GM19025 (cell line): ENCODE measurements around the gene GALR2.
A peak's percentile ranks its signal among the peaks of the same experiment; 100 is the strongest.

ENCODE experiments used
- ATAC-seq: cut with Tn5 transposase; IDR thresholded peaks from one replicate; pipeline ENCODE4 v1.9.1; 2021; ENCODE audit warnings: mild to moderate bottlenecking, low read depth, moderate library complexity; ENCODE audit not compliant: unreplicated experiment

Gene GALR2

DNA sequence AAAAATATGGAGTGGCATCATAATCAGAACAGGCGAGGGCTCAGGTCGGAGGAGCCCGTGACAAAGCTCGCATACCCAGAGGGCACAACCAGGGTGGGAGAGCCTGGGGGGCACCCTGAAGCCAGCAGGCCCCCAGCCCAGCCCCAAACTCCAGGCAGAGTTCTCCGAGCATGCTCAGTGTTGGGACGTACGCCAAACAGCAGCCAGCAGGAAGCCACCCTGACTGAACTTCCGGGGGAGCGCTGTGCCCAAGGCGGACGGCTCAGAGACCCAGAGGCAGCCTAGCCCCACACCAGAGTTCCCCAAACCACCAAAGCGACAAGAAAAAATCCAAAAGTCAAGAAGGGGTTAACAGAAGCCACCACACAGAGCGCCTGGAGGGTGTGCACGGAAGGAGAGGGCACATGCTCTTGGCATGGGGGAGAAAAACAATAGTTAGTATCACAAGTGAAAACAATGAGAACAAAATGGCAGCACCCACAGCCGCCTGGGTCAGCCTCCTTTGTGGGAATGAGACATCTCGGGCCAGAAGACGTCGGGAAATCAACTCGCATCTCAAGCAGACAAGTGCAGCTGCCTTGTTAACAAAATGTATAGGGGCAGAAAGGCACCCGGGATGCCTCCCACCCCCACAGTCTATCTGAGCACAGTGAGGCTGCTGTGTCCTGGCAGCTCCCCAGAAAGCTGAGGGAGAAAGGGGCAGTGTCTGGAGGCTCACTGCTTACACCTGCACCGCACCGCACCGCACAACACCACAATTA is 17.1 kb downstream of the GALR2 start:
- ATAC-seq, result no peak

GRCh38 chr17:76092526-76093413 is 18.2 kb downstream of the GALR2 start:
- ATAC-seq, result no peak

- ATAC-seq, result no peak
Measured at GRCh38 chr17:76094046-76094445, 19.5 kb downstream of the GALR2 start.

DNA sequence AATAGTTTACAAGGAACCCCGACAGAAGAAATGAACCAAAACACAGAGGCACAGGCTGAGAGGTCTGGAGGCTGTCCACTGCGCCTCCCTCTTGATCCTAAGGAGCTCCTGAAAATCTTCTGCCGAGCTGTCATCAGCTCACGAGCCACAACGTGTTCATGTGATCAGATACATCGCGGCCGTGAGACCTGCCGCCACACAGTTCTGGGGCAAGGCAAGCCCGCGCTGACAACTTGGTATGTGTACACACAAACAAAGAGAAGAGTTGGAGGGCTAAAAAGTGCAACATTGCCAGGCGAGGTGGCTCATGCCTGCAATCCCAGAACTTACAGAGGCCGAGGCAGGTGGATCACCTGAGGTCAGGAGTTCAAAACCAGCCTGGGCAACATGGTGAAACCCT is 21.4 kb downstream of the GALR2 start:
- no peak for ATAC-seq

DNA sequence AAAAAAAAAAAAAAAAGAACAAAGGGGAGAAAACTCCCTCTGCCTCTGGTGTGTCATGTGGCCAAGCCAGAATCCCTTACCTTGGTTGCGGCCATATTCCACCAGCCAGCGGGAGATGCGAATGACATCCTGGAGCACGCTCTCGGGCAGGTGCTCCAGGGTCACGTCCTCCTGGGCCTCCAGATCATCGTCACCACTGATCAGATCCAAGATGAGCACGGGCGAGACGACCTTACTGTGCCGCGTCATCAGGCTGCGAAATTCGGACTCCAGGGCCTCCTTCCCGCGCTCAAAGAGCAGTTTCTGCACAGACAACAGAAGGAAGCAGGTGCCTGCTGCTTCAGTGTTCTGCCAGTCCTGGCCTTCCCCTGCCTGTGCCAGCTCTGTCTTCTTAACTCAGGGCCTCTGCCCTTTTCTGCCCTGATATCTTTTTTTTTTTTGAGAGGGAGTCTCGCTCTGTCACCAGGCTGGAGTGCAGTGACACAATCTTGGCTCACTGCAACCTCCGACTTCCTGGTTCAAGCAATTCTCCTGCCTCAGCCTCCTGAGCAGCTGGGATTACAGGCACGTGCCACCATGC is 23.2 kb downstream of the GALR2 start:
- no peak for ATAC-seq

DNA sequence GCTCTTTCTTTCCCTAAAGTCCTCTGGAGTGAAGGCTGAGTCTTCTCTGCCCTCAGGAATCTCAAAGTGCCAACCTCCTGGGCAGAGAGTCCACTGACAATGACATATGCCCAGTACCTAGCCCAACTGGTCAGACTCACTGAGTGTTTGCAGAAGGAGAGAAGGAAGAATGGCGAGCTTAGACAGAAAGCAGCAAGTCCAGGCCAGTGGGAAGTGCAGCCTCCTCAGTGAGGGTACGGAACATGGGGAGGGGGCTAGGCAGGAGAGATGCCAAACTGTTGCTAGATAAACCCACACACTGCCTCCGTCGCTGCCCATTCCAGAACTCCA is 28.3 kb downstream of the GALR2 start:
- no peak for ATAC-seq

- peak; percentile 77 for ATAC-seq
Measured at GRCh38 chr17:76103274-76104139, 28.9 kb downstream of the GALR2 start, which contains the start of gene EXOC7. Gene EXOC7, minus strand, starts transcription at chr17:76103787. Its CDS starts 95 bp downstream, at chr17:76103692.

DNA sequence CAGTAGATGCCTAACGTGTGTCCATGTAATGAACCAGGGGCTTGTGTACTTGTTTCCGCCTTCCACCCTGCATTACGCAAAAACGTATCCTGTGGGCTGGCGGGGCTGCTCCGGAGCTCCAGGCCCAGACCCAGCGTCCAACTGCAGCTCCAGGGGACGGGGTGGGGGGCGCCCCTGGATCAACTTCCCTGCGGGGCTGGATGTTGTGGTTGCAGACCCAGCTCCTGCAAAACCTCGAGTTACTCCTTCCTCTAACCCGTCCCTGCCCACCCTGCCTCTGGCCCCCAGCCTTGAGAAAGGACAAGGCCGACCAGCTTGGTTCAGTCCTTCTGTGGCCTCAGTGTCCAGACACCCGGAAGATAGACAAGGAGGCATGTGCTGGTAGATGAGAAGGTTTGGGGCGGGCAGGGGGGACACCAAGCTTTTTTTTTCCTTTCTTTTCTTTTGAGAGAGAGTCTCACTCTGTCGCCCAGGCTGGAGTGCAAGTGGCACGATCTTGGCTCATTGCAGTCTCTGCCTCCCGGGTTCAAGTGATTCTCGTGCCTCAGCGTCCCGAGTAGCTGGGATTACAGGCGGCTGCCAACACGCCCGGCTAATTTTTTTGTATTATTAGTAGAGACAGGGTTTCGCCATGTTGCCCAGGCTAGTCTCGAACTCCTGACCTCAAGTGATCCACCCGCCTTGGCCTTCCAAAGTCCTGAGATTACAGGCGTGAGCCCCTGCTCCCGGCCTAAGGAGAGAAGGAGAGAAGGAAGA is 29.7 kb downstream of the GALR2 start:
- no peak for ATAC-seq

DNA sequence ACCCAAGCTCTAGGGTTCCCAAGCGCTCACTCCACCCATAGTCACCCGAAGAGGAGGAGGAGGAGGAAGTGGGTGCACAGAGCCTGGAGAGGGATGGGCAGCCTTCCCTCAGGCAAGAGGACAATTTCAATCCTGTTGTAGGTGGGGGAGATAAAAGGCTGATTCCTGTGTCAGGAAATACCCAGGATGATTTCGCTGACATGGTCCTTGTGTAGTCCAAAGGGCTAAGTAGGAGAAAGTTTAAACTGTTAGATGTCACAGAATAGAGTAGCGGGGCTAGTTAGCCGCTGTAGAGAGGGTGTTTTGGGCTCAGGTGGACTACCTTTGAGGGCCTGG is 30.3 kb downstream of the GALR2 start:
- ATAC-seq, result no peak

- no peak for ATAC-seq
Measured at GRCh38 chr17:76106703-76107102, 32.1 kb downstream of the GALR2 start.

- ATAC-seq, result no peak
Measured at GRCh38 chr17:76107509-76107908, 32.9 kb downstream of the GALR2 start.

DNA sequence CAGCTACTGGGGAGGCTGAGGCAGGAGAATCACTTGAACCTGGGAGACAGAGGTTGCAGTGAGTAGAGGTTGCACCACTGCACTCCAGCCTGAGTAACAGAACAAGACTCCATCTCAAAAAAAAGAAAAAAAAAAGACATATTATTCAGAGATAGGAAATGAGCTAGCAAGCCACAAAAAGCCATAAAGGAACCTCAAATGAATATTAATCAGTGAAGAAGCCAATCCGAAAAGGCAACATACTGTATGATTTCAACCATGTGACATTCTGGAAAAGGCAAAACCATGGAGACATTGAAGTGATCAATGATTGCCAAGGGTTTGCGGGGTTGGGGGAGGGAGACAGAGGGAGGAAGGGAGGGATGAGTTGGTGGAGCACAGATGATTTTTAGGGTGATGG is 37.4 kb downstream of the GALR2 start:
- no peak for ATAC-seq

DNA sequence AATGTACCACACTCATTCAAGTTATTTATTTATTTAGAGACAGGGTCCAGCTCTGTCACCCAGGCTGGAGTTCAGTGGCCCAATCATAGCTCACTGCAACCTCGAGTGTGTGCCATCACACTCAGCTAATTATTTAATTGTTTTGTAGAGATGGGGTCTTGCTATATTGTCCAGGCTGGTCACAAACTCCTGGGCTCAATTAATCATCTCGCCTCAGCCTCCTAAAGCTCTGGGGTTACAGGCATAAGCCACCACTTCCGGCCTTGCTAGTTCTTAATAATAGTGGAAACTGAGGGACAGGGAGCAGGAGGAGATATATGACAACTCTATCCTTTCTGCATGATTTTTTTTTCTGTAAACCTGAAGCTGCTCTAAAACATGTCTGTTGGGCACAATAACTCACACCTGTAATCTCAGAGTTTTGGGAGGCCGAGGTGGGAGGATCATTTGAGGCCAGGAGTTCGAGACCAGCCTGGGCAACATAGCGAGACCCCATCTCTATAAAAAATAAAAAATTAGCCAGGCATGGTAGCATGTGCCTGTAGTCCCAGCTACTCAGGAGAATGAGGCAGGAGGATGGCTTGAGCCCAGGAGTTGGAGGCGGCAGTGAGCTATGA is 40.7 kb downstream of the GALR2 start:
- no peak for ATAC-seq

DNA sequence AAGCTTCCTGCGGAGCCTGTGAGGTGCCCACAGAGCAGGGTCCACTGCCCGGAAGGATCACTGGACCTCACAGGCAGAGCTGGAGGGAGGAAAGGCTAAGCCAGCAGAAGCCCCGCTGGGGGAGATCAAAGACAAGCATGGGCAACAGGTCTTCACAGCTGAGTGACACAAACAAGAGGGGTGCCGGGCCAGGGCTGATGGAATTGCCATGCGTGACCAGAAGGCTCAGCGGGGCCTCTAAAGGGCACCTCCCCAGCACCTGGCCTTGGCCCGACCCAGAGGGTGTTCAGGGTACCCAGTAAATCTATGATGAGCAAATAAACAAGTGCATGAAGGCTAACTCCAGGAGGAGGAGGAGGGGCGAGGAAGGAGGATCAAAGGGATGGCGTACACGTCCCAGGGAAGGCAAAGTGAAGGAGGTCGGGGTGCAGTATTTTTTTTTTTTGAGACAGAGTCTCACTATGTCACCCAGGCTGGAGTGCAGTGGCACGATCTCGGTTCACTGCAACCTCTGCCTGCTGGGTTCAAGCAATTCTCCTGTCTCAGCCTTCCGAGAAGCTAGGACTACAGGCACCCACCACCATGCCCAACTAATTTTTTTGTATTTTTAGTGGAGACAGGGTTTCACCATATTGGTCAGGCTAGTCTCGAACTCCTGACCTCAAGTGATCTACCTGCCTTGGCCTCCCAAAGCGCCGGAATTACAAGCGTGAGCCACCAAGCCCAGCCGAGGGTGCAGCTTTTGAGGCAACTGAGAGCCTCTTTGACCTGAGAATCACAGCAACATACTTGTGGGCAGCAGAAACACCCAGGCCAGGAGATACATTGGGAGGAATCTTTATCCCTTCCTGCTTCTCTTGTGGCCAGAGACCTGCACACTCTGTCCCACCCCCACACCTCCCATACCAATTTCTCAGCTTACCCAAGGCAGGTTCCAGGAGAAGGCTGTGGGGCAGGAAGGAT is 45.1 kb downstream of the GALR2 start:
- ATAC-seq, result no peak

GRCh38 chr17:76120658-76121008 is 46.1 kb downstream of the GALR2 start:
- ATAC-seq, result no peak

- ATAC-seq, result no peak
Measured at GRCh38 chr17:76121932-76122430, 47.4 kb downstream of the GALR2 start.

DNA sequence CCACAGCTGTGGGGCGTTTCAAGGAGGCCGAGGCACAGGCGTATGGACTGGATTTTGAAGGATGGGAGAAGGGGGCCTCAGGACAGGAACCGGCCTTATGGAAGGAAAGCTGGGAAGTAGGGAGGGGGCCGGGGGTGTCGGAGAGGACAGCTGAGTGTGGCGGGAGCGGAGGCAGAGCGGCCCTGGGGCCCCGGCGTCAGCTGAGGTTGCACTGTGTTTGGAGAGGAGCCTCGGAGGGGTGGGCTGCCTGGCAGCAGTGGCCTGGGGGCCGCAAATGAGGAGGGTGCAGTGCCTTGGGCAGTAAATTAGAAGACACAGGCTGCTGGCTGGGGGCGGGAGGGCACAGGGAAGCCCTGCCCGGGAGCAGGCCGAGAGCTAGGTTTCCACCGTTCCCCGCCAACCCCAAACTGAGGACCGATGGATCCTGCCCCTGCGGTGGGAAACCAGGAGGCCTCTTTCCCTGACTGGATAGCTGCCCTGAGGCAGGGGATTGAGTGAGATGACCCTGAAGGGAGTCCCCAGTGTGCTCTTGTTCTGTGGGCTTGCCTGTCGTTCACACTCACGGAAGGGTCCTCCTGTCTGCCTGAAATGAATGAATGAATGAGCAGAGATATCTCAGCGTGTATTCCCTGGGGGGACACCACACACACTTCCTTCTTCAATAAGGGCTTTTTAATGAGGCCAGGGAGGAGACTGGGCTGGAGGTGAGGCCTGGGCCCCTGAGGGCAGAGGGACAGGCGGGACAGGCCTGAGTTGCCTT is 48.0 kb downstream of the GALR2 start:
- no peak for ATAC-seq

DNA sequence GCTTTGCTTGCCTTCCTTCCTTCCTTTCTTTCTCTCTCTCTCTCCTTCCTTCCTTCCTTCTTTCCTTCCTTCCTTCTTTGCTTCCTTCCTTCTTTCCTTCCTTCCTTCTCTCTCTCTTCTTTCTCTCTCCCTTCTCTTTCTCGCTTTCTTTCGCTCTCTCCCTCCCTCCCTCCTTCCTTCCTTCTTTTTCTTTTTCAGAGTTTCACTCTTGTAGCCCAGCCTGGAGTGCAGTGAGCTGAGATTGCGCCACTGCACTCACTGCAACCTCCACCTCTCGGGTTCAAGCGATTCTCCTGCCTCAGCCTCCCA is 48.6 kb downstream of the GALR2 start:
- ATAC-seq, result no peak
